NCI-H1092 treated with DMSO at 0.1 percent for 48 hours (cell line): ENCODE data around the gene ECI1.
A peak's percentile ranks its signal among the peaks of the same experiment; 100 is the strongest.

Experiments
- DNase-seq: peaks from one replicate; lab custom pipeline; 2025; lab: John Stamatoyannopoulos, UW

Gene ECI1

DNA sequence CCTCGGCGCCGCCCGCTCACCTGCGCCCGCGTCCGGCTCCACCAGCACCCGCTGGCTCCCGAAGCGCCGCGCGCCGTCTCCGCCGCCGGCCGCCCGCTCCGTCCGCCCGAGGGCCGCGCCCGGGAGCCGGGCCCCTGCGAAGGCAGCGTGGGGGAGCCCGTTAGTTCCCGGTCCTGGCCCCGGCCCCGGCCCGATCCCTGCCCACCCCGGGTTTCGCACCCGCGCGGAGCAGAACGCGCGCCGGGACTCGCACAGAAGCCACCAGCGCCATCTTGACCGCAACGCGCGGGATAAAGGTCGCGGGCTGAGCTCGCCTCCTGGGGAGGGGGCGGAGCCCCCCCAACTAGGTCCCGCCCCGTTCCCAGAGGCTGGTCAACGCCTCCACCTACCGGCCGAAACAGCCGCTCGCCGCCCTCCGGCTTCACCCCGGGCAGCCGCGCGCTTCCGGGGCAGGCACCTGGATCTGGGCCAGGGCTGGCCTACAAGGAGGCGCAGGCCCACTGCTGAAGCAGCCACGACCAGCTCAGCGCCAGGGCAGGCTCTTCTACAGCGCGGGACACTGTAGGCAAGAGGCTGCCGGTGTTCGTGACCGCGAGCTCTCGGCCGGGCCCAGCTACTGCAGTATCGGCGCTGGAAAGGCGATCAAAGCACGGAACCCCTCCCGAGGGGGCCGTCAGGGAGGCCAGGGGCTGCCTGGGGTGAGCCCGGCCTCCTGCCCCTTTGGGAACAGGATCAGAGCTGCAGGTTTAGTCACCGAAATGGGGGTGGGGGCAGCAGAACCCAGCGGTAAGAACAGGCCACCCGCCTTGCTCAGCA is at the start of gene ECI1:
TSS of gene ECI1 (minus strand) at position 292 of the 816 bp plus-strand sequence. CDS start at position 271, 21 bp downstream.
- peak; percentile 95 for DNase-seq

- no peak for DNase-seq
These were observed 48.5 kb upstream of the ECI1 start for GRCh38 chr16:2299915-2300192.

GRCh38 chr16:2299121-2299914 is 47.9 kb upstream of the ECI1 start:
- DNase-seq, result no peak

DNA sequence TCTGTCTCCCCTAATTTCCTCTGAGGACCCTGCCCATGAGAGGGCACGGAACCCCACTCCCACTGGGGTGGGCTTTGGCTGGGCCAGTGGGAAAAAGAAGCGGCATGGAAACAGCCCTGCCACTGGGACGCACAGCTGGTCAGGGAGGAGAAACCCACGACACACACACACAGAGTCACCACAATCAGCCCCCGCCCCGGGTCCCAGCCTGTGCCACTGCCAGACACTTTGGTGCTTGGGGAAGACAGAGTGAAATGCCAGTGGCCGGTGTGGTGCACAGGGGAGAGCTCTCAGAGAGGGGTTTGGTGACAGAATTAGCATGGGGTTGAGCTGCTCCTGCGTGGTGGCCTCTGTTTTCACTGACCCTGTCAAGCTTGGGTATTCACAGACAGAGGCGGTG is 47.2 kb upstream of the ECI1 start:
- no peak for DNase-seq

DNA sequence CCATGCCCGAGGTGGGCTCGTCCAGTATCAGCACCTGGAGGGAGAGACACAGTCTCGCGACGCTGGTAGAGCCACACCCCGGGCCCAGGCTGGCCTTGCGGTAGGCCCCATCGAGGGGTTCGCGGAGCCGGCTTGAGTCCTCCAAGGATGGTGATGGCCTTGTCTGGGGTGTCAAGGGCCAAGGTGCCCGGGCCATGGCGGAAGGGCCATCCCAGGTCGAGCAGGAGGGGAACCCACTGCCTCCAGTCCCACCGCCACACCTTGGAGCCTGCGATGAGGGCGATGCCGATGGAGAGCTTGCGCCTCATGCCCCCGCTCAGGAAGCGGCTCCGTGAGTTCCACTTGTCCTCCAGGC is 46.1 kb upstream of the ECI1 start:
- DNase-seq, result no peak

DNA sequence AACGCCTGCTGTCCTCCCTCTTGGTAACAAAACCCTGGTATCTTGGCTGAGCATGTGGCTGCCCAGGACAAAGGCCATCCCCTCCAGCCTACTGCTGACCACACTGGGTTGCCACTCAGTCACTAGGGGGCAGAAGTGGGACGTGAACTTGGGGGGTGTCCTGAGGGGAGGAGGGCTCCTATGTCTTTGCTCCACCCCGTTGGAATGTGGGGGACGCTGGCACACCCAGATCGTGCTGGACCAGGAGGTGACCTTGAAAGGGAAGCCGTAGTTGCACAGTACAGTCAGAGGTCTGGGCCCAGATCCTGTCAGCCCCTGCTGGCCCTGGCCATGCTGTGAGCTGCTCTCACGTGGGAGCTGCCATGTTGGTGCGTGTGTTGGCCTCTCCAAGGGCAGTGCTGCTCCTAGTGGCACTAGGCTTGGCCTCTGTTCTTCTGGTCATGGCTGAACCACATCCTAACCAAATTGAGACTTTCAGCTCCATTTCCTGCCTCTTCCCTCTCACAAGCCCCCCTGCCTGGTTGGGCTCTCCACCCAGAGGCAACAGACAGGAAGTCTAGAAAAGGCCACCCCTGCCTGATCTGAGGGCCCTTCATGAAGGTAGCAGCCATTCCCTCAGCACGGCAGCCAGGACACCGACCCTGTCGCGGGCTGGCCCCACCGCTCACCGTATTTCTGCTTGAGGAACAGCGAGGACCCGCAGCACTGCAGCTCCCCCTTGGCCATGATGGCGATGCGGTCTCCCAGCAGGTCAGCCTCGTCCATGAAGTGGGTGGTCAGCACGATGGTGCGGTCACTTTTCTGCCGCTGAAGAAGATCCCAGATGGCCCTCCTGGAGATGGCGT is 45.5 kb upstream of the ECI1 start:
- DNase-seq, result no peak

GRCh38 chr16:2295056-2295798 is 43.8 kb upstream of the ECI1 start:
- DNase-seq, result no peak

DNA sequence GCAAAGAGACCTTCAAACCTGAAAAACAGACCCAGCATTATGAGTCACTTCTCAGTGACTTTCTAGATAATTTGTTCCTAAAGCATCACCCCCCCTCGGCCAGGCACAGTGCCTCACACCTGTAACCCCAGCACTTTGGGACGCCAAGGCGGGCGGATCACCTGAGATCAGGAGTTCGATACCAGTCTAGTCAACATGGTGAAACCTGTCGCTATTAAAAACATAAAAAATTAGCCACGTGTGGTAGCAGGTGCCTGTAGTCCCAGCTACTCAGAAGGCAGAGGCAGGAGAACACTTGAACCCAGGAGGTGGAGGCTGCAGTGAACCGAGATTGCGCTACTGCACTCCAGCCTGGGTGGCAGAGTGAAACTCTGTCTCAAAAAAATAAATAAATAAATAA is 40.8 kb upstream of the ECI1 start:
- no peak for DNase-seq

- no peak for DNase-seq
These were observed 37.9 kb upstream of the ECI1 start for GRCh38 chr16:2289282-2289681.

GRCh38 chr16:2288726-2289125 is 37.3 kb upstream of the ECI1 start:
- DNase-seq, result no peak

DNA sequence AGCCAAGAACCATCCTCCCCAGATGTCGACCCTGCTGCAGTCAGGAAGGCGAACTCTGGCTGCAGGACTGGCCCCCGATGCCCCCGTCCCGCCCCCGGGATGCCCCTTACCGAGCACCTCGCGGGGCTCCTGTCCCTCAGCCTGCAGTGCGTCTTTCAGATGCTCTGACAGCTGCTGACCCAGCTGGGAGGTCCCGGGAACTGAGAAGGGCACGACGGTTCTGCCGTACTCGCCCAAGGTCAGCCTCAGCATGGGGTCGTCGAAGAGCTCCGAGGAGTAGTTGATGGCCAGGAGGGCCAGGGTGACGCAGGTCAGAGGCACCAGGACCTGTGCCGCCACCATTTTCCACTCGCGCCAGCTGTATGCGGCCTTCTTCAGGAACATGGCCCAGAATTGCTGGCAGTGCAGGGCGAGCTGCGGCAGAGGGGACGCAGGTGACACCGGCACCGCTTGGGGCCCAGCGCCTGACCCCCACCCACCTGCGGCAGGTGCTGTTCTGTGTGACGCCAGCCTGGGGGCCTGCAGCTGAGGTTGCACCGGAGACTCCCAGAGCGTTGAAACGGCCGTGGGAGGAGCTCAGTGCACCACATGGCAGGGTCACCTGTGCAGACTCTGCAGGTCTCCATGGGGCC is 36.6 kb upstream of the ECI1 start:
- DNase-seq, result no peak

DNA sequence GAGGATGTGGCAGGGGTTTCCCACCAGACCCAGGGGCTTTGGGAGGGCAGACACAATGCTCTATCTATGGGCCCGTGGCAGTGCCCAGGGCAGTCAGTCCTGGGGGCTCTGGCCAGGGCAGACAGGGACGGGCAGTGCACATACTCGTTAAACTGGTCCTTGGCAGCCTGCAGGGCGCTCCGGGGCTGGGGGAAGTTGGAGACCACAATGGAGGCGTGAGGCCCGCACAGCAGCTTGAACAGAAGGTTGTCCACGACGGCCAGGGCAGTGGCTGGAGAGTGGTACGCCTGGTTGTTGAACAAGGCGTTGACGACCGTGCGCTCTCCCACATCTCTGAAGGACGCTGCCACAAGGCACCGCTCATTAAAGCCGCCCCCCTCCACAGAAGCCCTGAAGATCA is 35.2 kb upstream of the ECI1 start:
- no peak for DNase-seq

DNA sequence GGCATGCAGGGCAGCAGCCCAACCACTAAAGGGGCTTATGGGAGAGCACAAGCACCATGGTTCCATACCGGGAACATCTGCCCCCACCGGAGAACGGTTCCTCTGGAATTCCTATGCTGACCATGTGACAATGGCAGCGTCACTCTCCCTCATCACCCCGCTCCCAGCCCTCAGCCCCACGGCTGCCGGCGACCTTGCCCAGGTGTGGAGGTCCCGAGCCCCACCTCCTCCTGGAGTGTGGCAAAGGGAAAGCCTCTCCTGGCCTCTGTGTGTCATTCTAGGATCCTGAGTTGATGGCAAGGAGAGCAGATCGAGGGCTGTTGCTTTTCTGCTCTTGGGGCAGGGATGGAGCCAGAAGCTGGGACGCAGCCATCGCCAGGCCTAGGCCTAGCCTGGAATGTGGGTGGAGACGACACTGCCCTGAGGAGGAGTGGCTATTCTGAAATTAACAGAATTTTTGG is 34.4 kb upstream of the ECI1 start:
- no peak for DNase-seq

DNA sequence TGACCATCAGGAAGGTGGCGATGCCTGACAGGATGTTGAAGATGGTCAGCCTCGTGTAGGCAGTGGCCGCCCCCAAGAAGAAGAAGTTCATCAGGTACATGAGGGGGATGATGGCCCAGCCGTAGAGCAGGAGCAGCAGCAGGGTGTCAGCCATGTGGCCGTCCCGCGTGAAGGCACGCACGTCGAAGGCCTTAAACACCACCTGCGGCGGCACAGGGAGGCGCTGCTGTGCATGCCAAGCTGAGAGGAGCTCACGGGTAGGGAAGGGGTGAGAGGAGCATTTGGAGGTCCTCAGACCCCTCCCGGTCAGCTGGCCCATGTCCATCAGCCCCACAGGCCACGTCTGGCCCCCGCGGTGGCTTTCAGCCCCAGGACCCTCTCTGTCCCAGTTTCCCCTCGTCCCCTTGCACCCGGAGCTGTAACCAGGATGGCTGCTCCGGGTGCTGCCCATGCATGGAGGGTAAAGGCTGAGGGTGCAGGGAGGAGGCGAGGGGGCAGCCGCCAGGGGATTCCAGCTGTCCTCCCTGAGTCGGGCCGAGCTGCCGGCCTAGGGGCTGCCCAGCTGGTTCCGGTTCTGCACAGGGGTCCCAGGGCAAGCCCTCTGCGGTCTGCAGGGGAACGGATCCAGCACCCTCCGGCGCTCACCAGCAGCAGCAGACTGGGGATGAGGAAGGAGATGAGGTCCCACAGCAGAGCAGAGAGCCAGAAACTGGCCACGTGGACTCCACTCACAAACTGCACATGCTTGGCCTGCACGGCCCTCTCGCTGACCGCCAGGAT is 33.6 kb upstream of the ECI1 start:
- DNase-seq, result no peak

- no peak for DNase-seq
These were observed 32.8 kb upstream of the ECI1 start for GRCh38 chr16:2284001-2284770.

- DNase-seq, result no peak
These were observed 31.6 kb upstream of the ECI1 start for GRCh38 chr16:2282866-2283555.

DNA sequence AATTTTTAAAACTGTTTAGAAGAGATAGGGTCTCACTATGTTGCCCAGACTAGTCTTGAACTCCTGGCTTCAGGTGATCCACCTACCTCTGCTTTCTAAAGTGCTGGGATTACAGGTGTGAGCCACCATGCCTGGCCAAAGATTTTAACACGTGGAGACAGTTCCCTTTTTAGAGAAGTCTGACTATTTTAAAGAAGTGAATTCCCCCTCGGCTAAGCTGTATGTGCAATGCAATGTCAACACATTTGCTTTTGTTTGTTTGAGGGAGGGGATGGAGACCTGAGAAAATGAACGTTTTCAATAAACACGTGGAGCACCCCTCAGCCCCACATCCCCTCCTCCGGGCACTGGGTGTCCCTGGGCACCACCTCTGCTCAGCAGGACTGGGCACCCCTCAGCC is 30.9 kb upstream of the ECI1 start:
- DNase-seq, result no peak

DNA sequence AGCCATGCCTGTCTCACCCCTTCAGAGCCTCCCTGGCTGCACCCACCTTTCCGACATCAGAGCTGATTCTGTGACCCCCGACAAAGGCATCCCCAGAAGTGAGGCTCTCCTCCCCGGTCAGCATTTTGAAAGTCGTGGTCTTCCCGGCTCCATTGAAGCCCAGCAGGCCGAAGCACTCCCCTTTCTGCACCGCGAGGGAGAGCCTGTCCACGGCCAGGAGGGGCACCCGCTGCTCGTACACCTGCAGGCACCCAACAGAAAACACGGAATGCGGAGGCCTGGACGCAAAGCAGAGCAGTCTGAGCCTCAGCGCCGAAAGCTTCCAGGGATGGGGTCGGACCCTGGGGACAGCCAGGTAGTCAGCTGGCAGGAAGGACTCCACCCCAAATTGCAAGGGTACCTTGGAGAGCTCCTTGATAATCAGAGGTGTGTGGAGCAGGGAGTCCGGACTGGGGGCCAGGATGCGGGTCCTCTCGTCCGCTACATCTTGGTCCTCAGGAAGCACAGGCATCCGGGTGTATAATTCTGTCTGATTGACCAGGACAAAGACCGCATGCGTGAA is 29.7 kb upstream of the ECI1 start:
- no peak for DNase-seq

GRCh38 chr16:2280461-2280860 is 29.1 kb upstream of the ECI1 start:
- no peak for DNase-seq
